Measurements from ENCODE around the gene CHD9.
"Not testable (repeated sequence)": the region's sequence is repeated elsewhere in the genome, so short reads cannot be mapped to it uniquely, and the experiment has no call there.

The CHD9 gene

GRCh38 chr16:53048139-53048915 lies 6.5 kb upstream of the CHD9 start:
- no peak for DNase-seq (ENCODE audit: low read depth)

GRCh38 chr16:53051255-53051654 lies 3.5 kb upstream of the CHD9 start:
- not testable (repeated sequence) for DNase-seq (ENCODE audit: low read depth)

GRCh38 chr16:53052519-53053501 lies 2.0 kb upstream of the CHD9 start, which contains the start of gene CHD9NB:
Gene CHD9NB (minus strand): TSS chr16:53052897. CDS start chr16:53044158, 8,739 bp downstream.
- DNase-seq (ENCODE audit: low read depth) = no peak

- DNase-seq (ENCODE audit: low read depth) = no peak
Observed at GRCh38 chr16:53053967-53054669, 673 bp upstream of the CHD9 start.

GRCh38 chr16:53055541-53056391 lies 975 bp downstream of the CHD9 start:
- no peak for DNase-seq (ENCODE audit: low read depth)

GRCh38 chr16:53056392-53056881 lies 1.6 kb downstream of the CHD9 start:
- no peak for DNase-seq (ENCODE audit: low read depth)

- DNase-seq (ENCODE audit: low read depth) = no peak
Observed at GRCh38 chr16:53057658-53058057, 2.9 kb downstream of the CHD9 start.

- DNase-seq (ENCODE audit: low read depth) = no peak
Observed at GRCh38 chr16:53058441-53058840, 3.6 kb downstream of the CHD9 start.

GRCh38 chr16:53058882-53059281 lies 4.1 kb downstream of the CHD9 start:
- no peak for DNase-seq (ENCODE audit: low read depth)

GRCh38 chr16:53059672-53060071 lies 4.9 kb downstream of the CHD9 start:
- DNase-seq (ENCODE audit: low read depth) = no peak

- no peak for DNase-seq (ENCODE audit: low read depth)
Observed at GRCh38 chr16:53061256-53061655, 6.5 kb downstream of the CHD9 start.

- no peak for DNase-seq (ENCODE audit: low read depth)
Observed at GRCh38 chr16:53061701-53062159, 6.9 kb downstream of the CHD9 start.

GRCh38 chr16:53064081-53064578 lies 9.3 kb downstream of the CHD9 start:
- no peak for DNase-seq (ENCODE audit: low read depth)

- DNase-seq (ENCODE audit: low read depth) = no peak
Observed at GRCh38 chr16:53065461-53066061, 10.8 kb downstream of the CHD9 start.

- DNase-seq (ENCODE audit: low read depth) = no peak
Observed at GRCh38 chr16:53067675-53068074, 12.9 kb downstream of the CHD9 start.

- no peak for DNase-seq (ENCODE audit: low read depth)
Observed at GRCh38 chr16:53068423-53068833, 13.6 kb downstream of the CHD9 start.

- no peak for DNase-seq (ENCODE audit: low read depth)
Observed at GRCh38 chr16:53069772-53070171, 15.0 kb downstream of the CHD9 start.

GRCh38 chr16:53071748-53072301 lies 17.0 kb downstream of the CHD9 start:
- no peak for DNase-seq (ENCODE audit: low read depth)

GRCh38 chr16:53073022-53073421 lies 18.2 kb downstream of the CHD9 start:
- DNase-seq (ENCODE audit: low read depth) = no peak

GRCh38 chr16:53074296-53074695 lies 19.5 kb downstream of the CHD9 start:
- not testable (repeated sequence) for DNase-seq (ENCODE audit: low read depth)

Data from activated gamma-delta T cell treated with anti-CD3 and anti-CD28 coated beads, Interleukin-2, amount 50 U/mL, for 16 hours (primary cell).